GM13976 (cell line): ENCODE measurements around the gene TNNT3.

Experiments
- DNase-seq: peaks from one replicate; pipeline ENCODE4 v3.0.0; 2012; ENCODE audit warnings: low spot score
- CTCF ChIP-seq: IDR thresholded peaks from 2 replicates; pipeline ENCODE4 v1.5.1; 2012; ENCODE audit warnings: borderline replicate concordance, mild to moderate bottlenecking; ENCODE audit not compliant: insufficient read depth; ENCODE audit errors: extremely low read depth, missing control alignments, control extremely low read depth
- in situ Hi-C: fragments of 300-500 bp; cut with MboI; formaldehyde crosslinking; loops from one replicate; pipeline ENCODE4 v1.12.0; 2022; ENCODE audit warnings: low sequenced_read_pairs, mixed read lengths, inconsistent platforms; ENCODE audit not compliant: unreplicated experiment

TNNT3 gene

GRCh38 chr11:1929621-1930461, 10.3 kb downstream of the TNNT3 start:
- in situ Hi-C loops, result no loop called here
- DNase-seq, result no peak
- TF ChIP-seq CTCF, result no peak

GRCh38 chr11:1930462-1930830, 10.9 kb downstream of the TNNT3 start:
- in situ Hi-C loops, result no loop called here
- no peak for TF ChIP-seq CTCF
- no peak for DNase-seq

GRCh38 chr11:1931341-1932104, 12.0 kb downstream of the TNNT3 start:
- in situ Hi-C loops, result no loop called here
- DNase-seq, result no peak

GRCh38 chr11:1932105-1932480, 12.6 kb downstream of the TNNT3 start:
- DNase-seq, result no peak
- in situ Hi-C loops, result no loop called here

More at GRCh38 chr11:1931341-1932104, 12.0 kb downstream of the TNNT3 start:
- no peak for TF ChIP-seq CTCF

GRCh38 chr11:1932681-1933080, 13.2 kb downstream of the TNNT3 start:
- no peak for DNase-seq
- TF ChIP-seq CTCF, result no peak
- in situ Hi-C loops, result no loop called here

More at GRCh38 chr11:1932105-1932480, 12.6 kb downstream of the TNNT3 start:
- no peak for TF ChIP-seq CTCF

GRCh38 chr11:1933416-1934334, 14.2 kb downstream of the TNNT3 start:
- in situ Hi-C loops, result no loop called here
- DNase-seq, result no peak
- TF ChIP-seq CTCF, result no peak
